ENCODE data around the gene TM6SF1.
"Not testable (repeated sequence)": the region's sequence is repeated elsewhere in the genome, so short reads cannot be mapped to it uniquely, and the experiment has no call there.

TM6SF1 gene

DNA sequence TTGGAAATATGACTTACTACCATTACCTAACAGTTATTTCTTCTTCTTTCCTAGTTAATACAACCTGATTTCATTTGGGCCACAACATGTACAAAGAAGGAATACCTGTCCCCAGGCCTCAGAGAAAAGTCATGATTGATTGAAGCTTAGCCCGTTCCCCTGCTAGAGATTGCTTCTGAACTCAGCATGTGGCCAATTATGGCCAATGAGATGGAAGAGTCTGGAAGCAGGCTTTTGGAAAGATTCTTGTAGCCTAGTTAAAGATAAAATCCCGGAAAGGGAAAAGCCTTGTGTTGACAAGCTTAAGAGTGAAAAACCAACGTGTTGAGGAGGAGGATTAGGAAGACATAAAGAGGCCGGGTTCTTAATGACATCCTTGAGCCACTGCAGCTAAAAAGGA, 17.0 kb upstream of the TM6SF1 start:
- no peak overlapping the region for H3K4me3 ChIP-seq (ENCODE audit: low read depth, low read length)
- H3K27me3 ChIP-seq (ENCODE audit: control insufficient read depth, insufficient read depth, low read length): no peaks in the 10 kb centered on the region
- H3K27ac ChIP-seq (ENCODE audit: low read depth, low read length): no peak overlapping the region
- H3K4me1 ChIP-seq (ENCODE audit: control insufficient read depth, insufficient read depth, low read length): no peaks in the 10 kb centered on the region
- no peak overlapping the region for H3K9ac ChIP-seq (ENCODE audit: low read length)
- no peaks in the 10 kb centered on the region for H3K9me3 ChIP-seq (ENCODE audit: control insufficient read depth, insufficient read depth, low read depth, low read length)
- no peaks in the 10 kb centered on the region for H3K36me3 ChIP-seq (ENCODE audit: control insufficient read depth, insufficient read depth, low read length)

DNA sequence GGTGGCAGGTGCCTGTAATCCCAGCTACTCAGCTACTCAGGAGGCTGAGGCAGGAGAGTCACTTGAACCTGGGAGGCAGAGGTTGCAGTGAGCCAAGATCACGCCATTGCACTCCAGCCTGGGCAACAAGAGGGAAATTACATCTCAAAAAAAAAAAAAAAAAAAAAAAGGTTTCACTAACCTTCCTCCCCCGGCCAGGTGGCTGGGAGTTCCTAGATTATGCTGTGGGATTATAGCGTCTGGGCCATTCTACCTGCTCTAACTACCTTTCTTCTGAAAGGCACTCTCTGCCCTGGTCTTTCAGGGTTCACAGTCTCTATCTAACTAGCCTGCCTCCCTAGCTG, 15.5 kb upstream of the TM6SF1 start:
- not testable (repeated sequence) for H3K36me3 ChIP-seq (ENCODE audit: control insufficient read depth, insufficient read depth, low read length); H3K9me3 ChIP-seq (ENCODE audit: control insufficient read depth, insufficient read depth, low read depth, low read length); H3K27ac ChIP-seq (ENCODE audit: low read depth, low read length); H3K4me1 ChIP-seq (ENCODE audit: control insufficient read depth, insufficient read depth, low read length); H3K27me3 ChIP-seq (ENCODE audit: control insufficient read depth, insufficient read depth, low read length); H3K9ac ChIP-seq (ENCODE audit: low read length); H3K4me3 ChIP-seq (ENCODE audit: low read depth, low read length)

DNA sequence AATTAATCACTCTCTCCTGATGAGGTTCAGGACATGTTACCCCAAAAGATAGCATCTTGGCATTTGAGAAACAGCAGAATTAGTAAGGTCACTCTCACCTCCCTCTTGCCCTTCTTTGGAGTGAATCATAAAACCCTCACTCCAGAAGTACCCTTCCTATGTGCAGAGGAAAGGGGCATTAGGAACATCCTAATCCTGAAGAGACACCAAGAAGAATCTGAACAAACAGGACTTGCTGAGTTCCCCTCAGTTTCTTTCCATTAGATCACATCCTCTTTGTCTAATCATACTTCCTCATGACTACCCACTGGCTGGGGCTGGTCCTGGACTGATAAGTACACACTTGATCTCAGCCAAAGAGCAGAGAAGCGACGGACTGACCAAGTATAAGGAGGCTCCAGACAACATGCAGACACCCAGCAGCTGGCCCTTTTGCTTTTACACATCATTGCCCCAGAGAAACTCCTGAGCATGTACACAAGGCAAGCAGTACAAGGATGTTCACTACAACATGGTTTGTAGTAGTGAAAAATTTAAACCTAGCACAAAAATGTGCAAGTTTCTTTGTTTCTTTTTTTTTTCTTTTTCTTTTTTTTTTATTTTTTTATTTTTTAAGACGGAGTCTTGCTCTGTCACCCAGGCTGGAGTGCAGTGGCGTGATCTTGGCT, 15.0 kb upstream of the TM6SF1 start:
- no peak overlapping the region for H3K4me3 ChIP-seq (ENCODE audit: low read depth, low read length)
- H3K36me3 ChIP-seq (ENCODE audit: control insufficient read depth, insufficient read depth, low read length): no peaks in the 10 kb centered on the region
- no peaks in the 10 kb centered on the region for H3K9me3 ChIP-seq (ENCODE audit: control insufficient read depth, insufficient read depth, low read depth, low read length)
- no peak overlapping the region for H3K27ac ChIP-seq (ENCODE audit: low read depth, low read length)
- 0 out of 2 replicates have a peak, but pooled peaks cover 3% of the 10 kb centered on the region for H3K27me3 ChIP-seq (ENCODE audit: control insufficient read depth, insufficient read depth, low read length)
- H3K9ac ChIP-seq (ENCODE audit: low read length): no peak overlapping the region
- no peaks in the 10 kb centered on the region for H3K4me1 ChIP-seq (ENCODE audit: control insufficient read depth, insufficient read depth, low read length)

DNA sequence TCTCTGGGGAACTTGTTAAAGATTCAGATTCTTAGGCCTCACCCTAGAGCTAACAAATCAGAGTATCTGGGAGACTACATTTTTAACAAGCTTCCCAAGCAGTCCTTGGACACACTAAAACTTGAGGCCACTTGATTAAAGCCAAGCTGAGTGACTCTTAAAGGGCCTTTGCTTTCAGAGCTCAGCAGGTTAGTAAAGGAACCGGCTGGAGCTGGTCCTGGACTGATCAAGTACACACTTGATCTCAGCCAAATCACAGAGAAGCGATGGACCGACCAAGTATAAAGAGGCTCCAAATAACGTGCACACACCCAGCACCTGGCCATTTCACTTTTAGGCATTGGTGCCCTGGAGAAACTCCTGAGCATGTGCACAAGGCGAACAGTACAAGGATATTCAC, 12.9 kb upstream of the TM6SF1 start:
- no peaks in the 10 kb centered on the region for H3K4me1 ChIP-seq (ENCODE audit: control insufficient read depth, insufficient read depth, low read length)
- H3K9ac ChIP-seq (ENCODE audit: low read length): no peak overlapping the region
- no peak overlapping the region for H3K4me3 ChIP-seq (ENCODE audit: low read depth, low read length)
- H3K36me3 ChIP-seq (ENCODE audit: control insufficient read depth, insufficient read depth, low read length): no peaks in the 10 kb centered on the region
- H3K27me3 ChIP-seq (ENCODE audit: control insufficient read depth, insufficient read depth, low read length): 0 out of 2 replicates have a peak, but pooled peaks cover 3% of the 10 kb centered on the region
- H3K27ac ChIP-seq (ENCODE audit: low read depth, low read length): no peak overlapping the region
- no peaks in the 10 kb centered on the region for H3K9me3 ChIP-seq (ENCODE audit: control insufficient read depth, insufficient read depth, low read depth, low read length)

DNA sequence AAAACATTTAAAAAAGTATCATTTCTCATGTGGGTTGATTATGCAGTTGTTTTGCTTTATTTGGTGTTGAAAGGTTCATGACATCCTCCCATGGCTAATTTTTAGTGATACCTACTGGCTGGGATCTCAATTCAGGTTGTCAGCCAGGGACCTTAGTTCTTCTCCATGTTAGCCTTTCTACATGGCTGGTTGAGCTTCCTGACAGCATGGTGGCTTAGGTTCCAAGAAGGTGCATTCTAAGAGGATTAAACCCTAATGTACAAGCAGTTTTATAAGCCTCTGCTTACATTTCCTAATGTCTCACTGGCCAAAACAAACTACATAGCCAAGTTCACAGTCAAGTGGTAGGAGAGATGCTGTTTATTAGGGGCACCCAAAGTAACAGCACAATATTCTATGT, 9.4 kb upstream of the TM6SF1 start:
- Histone ChIP-seq H3K9me3 (ENCODE audit: control insufficient read depth, insufficient read depth, low read depth, low read length) (no peaks in the 10 kb centered on the region), H3K27ac (ENCODE audit: low read depth, low read length) (no peak overlapping the region), H3K9ac (ENCODE audit: low read length) (no peak overlapping the region), H3K4me1 (ENCODE audit: control insufficient read depth, insufficient read depth, low read length) (no peaks in the 10 kb centered on the region), H3K36me3 (ENCODE audit: control insufficient read depth, insufficient read depth, low read length) (no peaks in the 10 kb centered on the region), H3K4me3 (ENCODE audit: low read depth, low read length) (no peak overlapping the region), H3K27me3 (ENCODE audit: control insufficient read depth, insufficient read depth, low read length) (peaks cover 15% of the 10 kb centered on the region; the same call in 1 of the 2 replicates)

DNA sequence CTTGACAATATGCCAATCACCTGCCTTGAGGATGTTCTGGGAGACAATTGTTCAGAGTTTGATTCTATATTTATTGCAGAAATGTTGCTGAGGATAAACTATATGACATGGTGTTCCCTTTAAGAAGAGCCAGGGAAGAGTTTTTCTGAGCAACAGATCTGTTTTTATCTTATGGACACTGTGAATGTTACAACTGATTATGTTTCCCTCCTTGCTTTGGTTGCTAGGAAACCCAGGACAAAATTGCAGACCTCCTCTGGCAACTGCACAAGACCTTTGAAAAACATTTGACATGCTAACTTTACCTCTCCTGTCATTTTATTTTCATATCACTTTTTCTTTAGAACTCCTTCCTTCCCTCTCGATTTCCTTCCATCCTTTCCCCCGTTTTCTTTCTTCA, 8.2 kb upstream of the TM6SF1 start:
- Histone ChIP-seq H3K9me3 (ENCODE audit: control insufficient read depth, insufficient read depth, low read depth, low read length) (no peaks in the 10 kb centered on the region), H3K27me3 (ENCODE audit: control insufficient read depth, insufficient read depth, low read length) (peaks cover 15% of the 10 kb centered on the region; the same call in 1 of the 2 replicates), H3K4me3 (ENCODE audit: low read depth, low read length) (no peak overlapping the region), H3K4me1 (ENCODE audit: control insufficient read depth, insufficient read depth, low read length) (no peaks in the 10 kb centered on the region), H3K36me3 (ENCODE audit: control insufficient read depth, insufficient read depth, low read length) (no peaks in the 10 kb centered on the region), H3K27ac (ENCODE audit: low read depth, low read length) (no peak overlapping the region), H3K9ac (ENCODE audit: low read length) (no peak overlapping the region)

DNA sequence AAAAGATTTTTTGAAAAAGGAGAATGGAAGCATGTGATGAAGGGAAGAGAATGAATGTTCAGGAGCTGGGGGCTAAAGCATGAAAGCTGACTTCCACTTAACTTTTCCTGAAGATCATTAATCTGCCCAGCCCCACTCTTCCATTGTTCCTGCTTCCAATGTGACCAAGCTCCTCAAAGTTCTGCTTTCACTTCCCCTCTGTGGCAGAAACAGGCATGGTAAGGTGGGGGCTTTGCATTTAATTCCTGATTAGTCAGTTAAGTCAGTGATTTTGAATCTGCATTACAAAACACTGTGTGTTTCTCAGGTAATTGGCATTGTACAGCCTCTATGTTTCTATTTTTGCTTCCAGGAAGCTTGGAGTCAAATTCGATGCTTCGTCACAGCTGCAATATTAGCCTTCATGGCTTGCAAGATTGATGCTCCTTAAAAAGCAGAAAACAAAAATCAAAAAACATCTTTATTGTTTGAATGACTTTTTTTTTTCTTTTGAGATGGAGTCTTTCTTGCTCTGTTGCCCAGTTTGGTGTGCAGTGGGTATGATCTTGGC, 7.3 kb upstream of the TM6SF1 start:
- Histone ChIP-seq H3K27ac (ENCODE audit: low read depth, low read length) (no peak overlapping the region), H3K9me3 (ENCODE audit: control insufficient read depth, insufficient read depth, low read depth, low read length) (no peaks in the 10 kb centered on the region), H3K4me1 (ENCODE audit: control insufficient read depth, insufficient read depth, low read length) (no peaks in the 10 kb centered on the region), H3K36me3 (ENCODE audit: control insufficient read depth, insufficient read depth, low read length) (no peaks in the 10 kb centered on the region), H3K4me3 (ENCODE audit: low read depth, low read length) (no peak overlapping the region), H3K27me3 (ENCODE audit: control insufficient read depth, insufficient read depth, low read length) (peaks cover 15% of the 10 kb centered on the region; the same call in 1 of the 2 replicates), H3K9ac (ENCODE audit: low read length) (no peak overlapping the region)

DNA sequence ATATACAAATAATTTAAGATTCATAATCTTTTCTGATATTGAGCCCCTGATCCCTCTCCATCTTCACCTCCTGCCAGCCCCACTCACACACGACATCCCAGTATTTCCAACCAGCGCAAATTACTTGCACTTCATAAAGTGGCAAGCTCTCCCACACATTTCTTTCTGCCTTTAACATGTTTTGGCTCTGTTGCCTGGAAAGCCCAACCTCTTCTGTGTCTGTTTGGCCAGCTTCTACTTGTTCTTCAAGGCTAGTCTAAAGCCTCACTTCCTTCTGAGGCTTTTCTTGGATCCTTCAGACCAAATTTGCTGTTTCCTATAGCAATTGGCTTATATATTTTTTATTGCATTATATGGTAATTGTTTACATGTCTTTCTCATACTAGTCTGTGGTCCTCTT, 5.1 kb upstream of the TM6SF1 start:
- Histone ChIP-seq H3K9ac (ENCODE audit: low read length) (no peak overlapping the region), H3K27me3 (ENCODE audit: control insufficient read depth, insufficient read depth, low read length) (peaks cover 28% of the 10 kb centered on the region), H3K4me1 (ENCODE audit: control insufficient read depth, insufficient read depth, low read length) (0 out of 2 replicates have a peak, but pooled peaks cover 5% of the 10 kb centered on the region), H3K9me3 (ENCODE audit: control insufficient read depth, insufficient read depth, low read depth, low read length) (no peaks in the 10 kb centered on the region), H3K27ac (ENCODE audit: low read depth, low read length) (no peak overlapping the region), H3K4me3 (ENCODE audit: low read depth, low read length) (no peak overlapping the region), H3K36me3 (ENCODE audit: control insufficient read depth, insufficient read depth, low read length) (no peaks in the 10 kb centered on the region)

DNA sequence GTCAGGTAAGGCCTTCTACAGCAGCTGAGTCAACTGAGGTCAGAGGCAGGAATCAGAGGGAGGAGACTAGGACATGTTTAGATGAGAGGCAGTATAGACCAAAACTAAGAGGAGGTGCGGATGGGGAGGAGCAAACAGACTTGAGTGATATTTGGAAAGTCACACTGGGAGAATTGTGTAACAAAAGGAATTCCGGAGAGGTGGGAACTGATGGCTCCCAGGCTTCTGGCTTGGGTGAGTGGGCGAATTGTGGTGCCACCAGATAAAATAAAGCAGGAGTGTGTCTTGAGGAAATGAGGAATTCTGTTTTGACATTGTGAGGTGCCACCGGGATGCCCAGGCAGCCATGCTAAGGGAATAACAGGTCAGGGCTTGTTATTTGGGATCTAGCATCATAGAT, 3.3 kb upstream of the TM6SF1 start:
- H3K27ac ChIP-seq (ENCODE audit: low read depth, low read length): no peak overlapping the region
- H3K36me3 ChIP-seq (ENCODE audit: control insufficient read depth, insufficient read depth, low read length): no peaks in the 10 kb centered on the region
- peaks cover 46% of the 10 kb centered on the region for H3K27me3 ChIP-seq (ENCODE audit: control insufficient read depth, insufficient read depth, low read length)
- H3K9me3 ChIP-seq (ENCODE audit: control insufficient read depth, insufficient read depth, low read depth, low read length): no peaks in the 10 kb centered on the region
- H3K9ac ChIP-seq (ENCODE audit: low read length): no peak overlapping the region
- no peak overlapping the region for H3K4me3 ChIP-seq (ENCODE audit: low read depth, low read length)
- peaks cover 14% of the 10 kb centered on the region for H3K4me1 ChIP-seq (ENCODE audit: control insufficient read depth, insufficient read depth, low read length)

DNA sequence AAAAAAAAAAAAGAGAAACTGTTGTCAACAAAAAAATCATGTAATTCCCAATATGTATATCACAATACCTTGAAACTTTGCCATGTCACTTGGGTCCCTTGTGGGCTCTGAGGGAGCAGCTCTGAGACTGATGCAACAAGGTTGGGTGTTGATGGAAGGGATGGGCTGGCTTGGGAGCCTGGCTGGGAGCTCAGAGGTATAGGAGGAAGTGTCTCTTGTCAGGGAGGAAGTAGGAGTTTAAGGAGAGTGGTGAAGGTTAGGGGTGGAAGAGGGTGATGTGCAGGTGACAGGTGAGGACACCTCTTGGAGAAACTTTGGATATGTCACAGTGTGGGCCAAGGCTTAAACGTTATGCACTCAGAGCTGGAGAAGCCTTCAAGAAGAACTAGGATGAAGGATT, 2.0 kb upstream of the TM6SF1 start:
- H3K9ac ChIP-seq (ENCODE audit: low read length): no peak overlapping the region
- no peaks in the 10 kb centered on the region for H3K36me3 ChIP-seq (ENCODE audit: control insufficient read depth, insufficient read depth, low read length)
- H3K4me3 ChIP-seq (ENCODE audit: low read depth, low read length): no peak overlapping the region
- no peaks in the 10 kb centered on the region for H3K9me3 ChIP-seq (ENCODE audit: control insufficient read depth, insufficient read depth, low read depth, low read length)
- H3K27ac ChIP-seq (ENCODE audit: low read depth, low read length): no peak overlapping the region
- H3K27me3 ChIP-seq (ENCODE audit: control insufficient read depth, insufficient read depth, low read length): peaks cover 50% of the 10 kb centered on the region
- peaks cover 14% of the 10 kb centered on the region for H3K4me1 ChIP-seq (ENCODE audit: control insufficient read depth, insufficient read depth, low read length)

DNA sequence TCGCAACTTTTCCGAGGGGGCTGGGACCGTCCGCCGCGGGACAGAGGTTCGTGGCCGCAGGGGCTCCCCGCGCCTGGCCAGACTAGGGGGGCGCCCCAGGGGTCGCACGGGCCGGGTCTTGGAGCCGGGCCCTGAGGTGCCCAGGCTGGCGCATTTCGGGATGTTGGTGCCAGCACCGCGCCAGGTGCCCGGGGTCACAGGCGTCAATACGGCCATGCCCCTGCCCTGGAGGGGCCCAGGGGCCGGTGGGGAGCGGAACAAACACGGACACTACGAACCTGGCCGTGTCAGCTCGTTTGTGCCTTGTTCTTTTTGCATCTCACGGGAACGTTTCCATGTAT, 366 bp downstream of the TM6SF1 start:
- H3K4me1 ChIP-seq (ENCODE audit: control insufficient read depth, insufficient read depth, low read length): peaks cover 14% of the 10 kb centered on the region

More for the DNA sequence above, 366 bp downstream of the TM6SF1 start:
- H3K27me3 ChIP-seq (ENCODE audit: control insufficient read depth, insufficient read depth, low read length): peaks cover 44% of the 10 kb centered on the region
- peak overlapping the region; percentile 56 for H3K4me3 ChIP-seq (ENCODE audit: low read depth, low read length)
- H3K36me3 ChIP-seq (ENCODE audit: control insufficient read depth, insufficient read depth, low read length): no peaks in the 10 kb centered on the region
- H3K27ac ChIP-seq (ENCODE audit: low read depth, low read length): no peak overlapping the region
- H3K9me3 ChIP-seq (ENCODE audit: control insufficient read depth, insufficient read depth, low read depth, low read length): no peaks in the 10 kb centered on the region; the same call in 1 of the 2 replicates
- peak overlapping the region; percentile 16 for H3K9ac ChIP-seq (ENCODE audit: low read length)

Data from HUES6 (cell line).